ENCODE measurements around the gene UMPS. TPM values are rescaled to one million over a fixed set of nuclear protein-coding genes. Genes with fewer than 3 reads are reported as not detected.

UMPS gene
- polyA plus RNA-seq, 2 of the 4 experiments (the other 2 are of a cell fraction), result 53.0 to 64.4 TPM

GRCh38 chr3:124758851-124759635 lies 28.8 kb downstream of the UMPS start:
- H3K9me3 ChIP-seq, result no peaks in the 10 kb centered on the region
- no peak overlapping the region for H3K4me3 ChIP-seq
- H3K27ac ChIP-seq, result no peak overlapping the region
- CTCF ChIA-PET, result interaction anchor here (0.6 to 15.7 kb wide), 13 partner anchors 15 to 827 kb away, joined by 3 to 352 read pairs (median 15); partner anchors contain the start of gene ITGB5
- POLR2A ChIA-PET, result interaction anchor here (0.7 to 1.2 kb wide), 2 partner anchors 128 to 133 kb away, joined by 3 to 4 read pairs; partner anchors contain the start of gene ITGB5
- 86% methylated on average over 5 of the region's 5 CpGs for WGBS (ENCODE audit: missing lambda C conversion rate)
- H3K4me2 ChIP-seq, result no peak overlapping the region
- TF ChIP-seq SREBF2 (IDR thresholded peaks at IDR 0.05), result no peak
- TF ChIP-seq CEBPB (IDR thresholded peaks at IDR 0.05), result no peak
- TF ChIP-seq RARB (CRISPR knock-in tag; IDR thresholded peaks at IDR 0.05), result no peak
- peaks cover 28% of the 10 kb centered on the region for H3K4me1 ChIP-seq
- no peak for DNase-seq (ENCODE audit: low read depth in 1 of 2, low spot score in 1 of 2)
- no peak for FAIRE-seq
- ATAC-seq, result no peak

- H3K4me1 ChIP-seq, result peaks cover 28% of the 10 kb centered on the region
- WGBS (ENCODE audit: missing lambda C conversion rate), result 91% methylated on average over 10 of the region's 14 CpGs
- no peak for FAIRE-seq
- no peak overlapping the region for H3K4me2 ChIP-seq
- ChIA-PET POLR2A (interaction anchor here (0.6 to 1.6 kb wide), 3 partner anchors 53 to 200 kb away, joined by 3 to 4 read pairs (median 4); partner anchors contain the start of gene ITGB5), CTCF (interaction anchor here (0.6 to 15.7 kb wide), 32 partner anchors 11 to 827 kb away, joined by 3 to 352 read pairs (median 8); partner anchors contain the start of genes ITGB5 and MUC13)
- no peak overlapping the region for H3K4me3 ChIP-seq
- TF ChIP-seq SMC3 (IDR thresholded peaks at IDR 0.05), result no peak
- TF ChIP-seq ATOH8 (CRISPR knock-in tag; IDR thresholded peaks at IDR 0.05; ENCODE audit: low read depth), result no peak
- no peak for TF ChIP-seq MAZ (IDR thresholded peaks at IDR 0.05; ENCODE audit: borderline replicate concordance, low read depth, low read length)
- TF ChIP-seq JUNB (IDR thresholded peaks at IDR 0.05), result no peak
- no peak for TF ChIP-seq ZFP36 (IDR thresholded peaks at IDR 0.05; ENCODE audit: borderline replicate concordance, partially characterized antibody)
- TF ChIP-seq HEYL (CRISPR knock-in tag; IDR thresholded peaks at IDR 0.05), result no peak
- TF ChIP-seq TFCP2L1 (CRISPR knock-in tag; IDR thresholded peaks at IDR 0.05), result no peak
- no peak for TF ChIP-seq E2F6 (IDR thresholded peaks at IDR 0.05; ENCODE audit: borderline replicate concordance, low read depth)
- no peak for TF ChIP-seq CBX2 (IDR thresholded peaks at IDR 0.05; ENCODE audit: borderline replicate concordance, low read depth)
- TF ChIP-seq BCL3 (IDR thresholded peaks at IDR 0.05), result no peak
- TF ChIP-seq CEBPB (IDR thresholded peaks at IDR 0.05), result no peak
- no peak for TF ChIP-seq POLR2AphosphoS2 (conservative IDR thresholded peaks at IDR 0.05; ENCODE audit: low read length)
- TF ChIP-seq HOXB5 (CRISPR knock-in tag; IDR thresholded peaks at IDR 0.05), result no peak
- TF ChIP-seq RAD21 (conservative IDR thresholded peaks at IDR 0.05 in 1 of 2, IDR thresholded peaks at IDR 0.05 in 1 of 2), result no peak
- TF ChIP-seq CHD2 (IDR thresholded peaks at IDR 0.05; ENCODE audit: low read length, partially characterized antibody), result no peak
- no peak for TF ChIP-seq NR3C1 (IDR thresholded peaks at IDR 0.05)
- no peak for TF ChIP-seq MAFK (IDR thresholded peaks at IDR 0.05; ENCODE audit: partially characterized antibody)
- TF ChIP-seq CTCF (IDR thresholded peaks at IDR 0.05), result no peak
- DNase-seq (ENCODE audit: low read depth in 1 of 2, low spot score in 1 of 2), result no peak
- ATAC-seq, result peak; percentile 6 to 9; a peak in 4 of 6 replicates
- peak overlapping the region; percentile 60 to 75; a peak in 4 of 6 replicates for H3K27ac ChIP-seq
- H3K9me3 ChIP-seq, result no peaks in the 10 kb centered on the region
These were observed 29.6 kb downstream of the UMPS start for GRCh38 chr3:124759666-124760401.
